Sigmoid colon (tissue), 4 donors: ENCODE results near the gene REEP5.

Experiments
- POLR2AphosphoS5 ChIP-seq, 4 donors: sonication (generic); formaldehyde crosslinking; IDR thresholded peaks; one replicate each; pipeline ENCODE4 v1.6.1; 2017; ENCODE audit warnings: antibody characterized with exemption in 4 of 4
- TF ChIP-seq, protein P1 (sequence below), 4 experiments: fragments of 450-650 bp in 3 of 4; fragments of 200-600 bp in 1 of 4; IDR thresholded peaks; one replicate each; pipeline ENCODE4 v1.5.1; 2016 to 2019; ENCODE audit warnings: antibody characterized with exemption in 4 of 4, mild to moderate bottlenecking in 3 of 4, moderate library complexity in 2 of 4

DNA sequence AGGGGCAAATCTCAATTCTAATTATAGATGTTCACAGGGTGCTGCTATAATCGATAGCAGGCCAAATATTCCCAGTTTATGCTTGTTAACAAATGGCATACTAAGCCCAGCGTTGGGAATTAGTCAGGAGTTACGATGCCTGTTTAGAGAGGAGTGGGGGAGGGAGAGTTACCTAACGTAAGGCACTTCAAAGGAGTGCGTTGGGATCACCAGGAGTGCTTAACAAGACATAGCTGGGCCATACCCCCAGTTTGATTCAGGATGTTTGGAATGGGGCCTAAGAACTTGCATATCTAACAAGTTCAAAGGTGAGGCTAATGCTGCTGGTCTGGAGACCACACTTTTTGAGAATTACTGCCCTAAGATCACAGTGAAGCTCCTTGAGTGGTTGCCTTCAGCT lies 75.5 kb downstream of the REEP5 start:
- TF ChIP-seq, protein P1, sequence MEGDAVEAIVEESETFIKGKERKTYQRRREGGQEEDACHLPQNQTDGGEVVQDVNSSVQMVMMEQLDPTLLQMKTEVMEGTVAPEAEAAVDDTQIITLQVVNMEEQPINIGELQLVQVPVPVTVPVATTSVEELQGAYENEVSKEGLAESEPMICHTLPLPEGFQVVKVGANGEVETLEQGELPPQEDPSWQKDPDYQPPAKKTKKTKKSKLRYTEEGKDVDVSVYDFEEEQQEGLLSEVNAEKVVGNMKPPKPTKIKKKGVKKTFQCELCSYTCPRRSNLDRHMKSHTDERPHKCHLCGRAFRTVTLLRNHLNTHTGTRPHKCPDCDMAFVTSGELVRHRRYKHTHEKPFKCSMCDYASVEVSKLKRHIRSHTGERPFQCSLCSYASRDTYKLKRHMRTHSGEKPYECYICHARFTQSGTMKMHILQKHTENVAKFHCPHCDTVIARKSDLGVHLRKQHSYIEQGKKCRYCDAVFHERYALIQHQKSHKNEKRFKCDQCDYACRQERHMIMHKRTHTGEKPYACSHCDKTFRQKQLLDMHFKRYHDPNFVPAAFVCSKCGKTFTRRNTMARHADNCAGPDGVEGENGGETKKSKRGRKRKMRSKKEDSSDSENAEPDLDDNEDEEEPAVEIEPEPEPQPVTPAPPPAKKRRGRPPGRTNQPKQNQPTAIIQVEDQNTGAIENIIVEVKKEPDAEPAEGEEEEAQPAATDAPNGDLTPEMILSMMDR (IDR thresholded peaks at IDR 0.05), result no peak
- no peak for TF ChIP-seq POLR2AphosphoS5 (IDR thresholded peaks at IDR 0.05)
